Calu3 (cell line): Measurements from ENCODE around the gene SYAP1. TPM values are rescaled to one million over a fixed set of nuclear protein-coding genes. Genes with fewer than 3 reads are reported as not detected.

Experiments
- BruUV-seq: library from RNA; stranded (reverse); fragments of 400-500 nt; replicated peaks from 2 replicates; lab custom pipeline; 2021; lab: Mats Ljungman, UMichigan
- CTCF ChIA-PET: fragments of 300-600 bp; sonication (Branson Sonifier 250); formaldehyde crosslinking; loops from one replicate; lab custom pipeline; 2022; ENCODE audit warnings: antibody characterized with exemption; lab: Charles Lee
- DNase-seq: peaks from one replicate; pipeline ENCODE4 v3.0.0; 2022
- H3K27ac Mint-ChIP-seq: one replicate; pipeline ENCODE4 v1.8.0; 2022; ENCODE audit warnings: mixed read lengths; ENCODE audit not compliant: unreplicated experiment
- H3K27me3 Mint-ChIP-seq: one replicate; pipeline ENCODE4 v1.8.0; 2022; ENCODE audit warnings: mixed read lengths; ENCODE audit not compliant: unreplicated experiment
- H3K36me3 Mint-ChIP-seq: one replicate; pipeline ENCODE4 v1.8.0; 2022; ENCODE audit warnings: mild to moderate bottlenecking, moderate library complexity, mixed read lengths; ENCODE audit not compliant: insufficient read depth, unreplicated experiment
- H3K4me1 Mint-ChIP-seq: one replicate; pipeline ENCODE4 v1.8.0; 2022; ENCODE audit warnings: mild to moderate bottlenecking, low read depth, mixed read lengths; ENCODE audit not compliant: unreplicated experiment
- H3K4me3 Mint-ChIP-seq: one replicate; pipeline ENCODE4 v1.8.0; 2022; ENCODE audit warnings: mild to moderate bottlenecking, low read depth, moderate library complexity, mixed read lengths; ENCODE audit not compliant: unreplicated experiment
- H3K9me3 Mint-ChIP-seq: one replicate; pipeline ENCODE4 v1.8.0; 2022; ENCODE audit warnings: low read depth, mixed read lengths; ENCODE audit not compliant: unreplicated experiment
- intact Hi-C: fragments of 100-400 bp; cut with micrococcal nuclease; formaldehyde crosslinking; loops from one replicate; pipeline ENCODE4 v1.10.0; 2022; ENCODE audit not compliant: unreplicated experiment
- total RNA-seq: library from RNA; stranded (reverse); gene quantifications from 2 replicates; pipeline ENCODE4 v1.2.3, GENCODE V29; 2022
- TF ChIP-seq, protein P1 (sequence below): fragments of 200-600 bp; IDR thresholded peaks from one replicate; pipeline ENCODE4 v1.8.0; 2022; ENCODE audit warnings: antibody characterized with exemption; ENCODE audit not compliant: unreplicated experiment

Gene SYAP1
- total RNA-seq, 1 experiment from 2014 or later: 40.7 TPM

DNA sequence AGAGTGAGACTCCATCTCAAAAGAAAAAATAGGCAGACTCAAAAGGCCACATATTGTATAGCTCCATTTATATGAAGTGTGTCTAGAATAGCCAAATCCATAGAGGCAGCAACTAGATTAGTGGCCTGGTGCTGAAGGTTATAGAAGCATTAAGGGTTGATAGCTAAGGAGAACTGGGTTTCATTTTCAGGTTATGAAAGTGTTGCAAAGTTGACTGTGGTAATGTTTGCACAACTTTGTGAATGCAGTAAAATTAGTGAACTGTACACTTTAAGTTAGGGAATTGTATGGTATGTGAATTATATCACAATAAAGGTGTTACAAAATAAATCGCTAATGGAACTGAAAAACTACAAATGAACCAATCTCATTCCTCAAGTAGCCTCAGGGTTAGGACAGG, 95.2 kb downstream of the SYAP1 start:
- Mint-ChIP-seq H3K36me3 (peaks cover 10% of the 10 kb centered on the region), H3K9me3 (no peaks in the 10 kb centered on the region), H3K27ac (no peak overlapping the region), H3K4me1 (no peaks in the 10 kb centered on the region), H3K4me3 (no peak overlapping the region), H3K27me3 (no peaks in the 10 kb centered on the region)
- no peak for DNase-seq
- intact Hi-C loops: no loop called here
- BruUV-seq: no TSS peak
- TF ChIP-seq, protein P1, sequence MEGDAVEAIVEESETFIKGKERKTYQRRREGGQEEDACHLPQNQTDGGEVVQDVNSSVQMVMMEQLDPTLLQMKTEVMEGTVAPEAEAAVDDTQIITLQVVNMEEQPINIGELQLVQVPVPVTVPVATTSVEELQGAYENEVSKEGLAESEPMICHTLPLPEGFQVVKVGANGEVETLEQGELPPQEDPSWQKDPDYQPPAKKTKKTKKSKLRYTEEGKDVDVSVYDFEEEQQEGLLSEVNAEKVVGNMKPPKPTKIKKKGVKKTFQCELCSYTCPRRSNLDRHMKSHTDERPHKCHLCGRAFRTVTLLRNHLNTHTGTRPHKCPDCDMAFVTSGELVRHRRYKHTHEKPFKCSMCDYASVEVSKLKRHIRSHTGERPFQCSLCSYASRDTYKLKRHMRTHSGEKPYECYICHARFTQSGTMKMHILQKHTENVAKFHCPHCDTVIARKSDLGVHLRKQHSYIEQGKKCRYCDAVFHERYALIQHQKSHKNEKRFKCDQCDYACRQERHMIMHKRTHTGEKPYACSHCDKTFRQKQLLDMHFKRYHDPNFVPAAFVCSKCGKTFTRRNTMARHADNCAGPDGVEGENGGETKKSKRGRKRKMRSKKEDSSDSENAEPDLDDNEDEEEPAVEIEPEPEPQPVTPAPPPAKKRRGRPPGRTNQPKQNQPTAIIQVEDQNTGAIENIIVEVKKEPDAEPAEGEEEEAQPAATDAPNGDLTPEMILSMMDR: no peak
- CTCF ChIA-PET: no interaction called here

Other genes starting within 250 kb of the SYAP1 start
- gene S100G, start 69.5 kb upstream of the SYAP1 start, total RNA-seq: not detected in 2 replicates
- 22.2 and 23.2 TPM in 2 replicates for gene CTPS2, start 6.9 kb upstream of the SYAP1 start, total RNA-seq
- gene TXLNG, start 66.9 kb downstream of the SYAP1 start, total RNA-seq: 22.0 and 22.2 TPM in 2 replicates
- gene RBBP7, start 150.8 kb downstream of the SYAP1 start, total RNA-seq: 183 and 196 TPM in 2 replicates
- gene REPS2, start 227.0 kb downstream of the SYAP1 start, total RNA-seq: 12.9 and 14.5 TPM in 2 replicates